ENCODE data around the gene LRRFIP2. TPM values are rescaled to one million over a fixed set of nuclear protein-coding genes. Genes with fewer than 3 reads are reported as not detected.

The LRRFIP2 gene
- total RNA-seq, 1 experiment from 2014 or later: 40.2 TPM

- Histone ChIP-seq H3K4me1 (replicated peaks; ENCODE audit: insufficient read depth) (no peaks in the 10 kb centered on the region), H2AFZ (no peak overlapping the region), H3K27me3 (ENCODE audit: insufficient read depth, low read depth) (no peaks in the 10 kb centered on the region), H3K27ac (no peak overlapping the region), H3K4me3 (no peak overlapping the region), H4K20me1 (ENCODE audit: insufficient read depth) (no peaks in the 10 kb centered on the region), H3K79me2 (ENCODE audit: low read depth) (no peaks in the 10 kb centered on the region), H3K36me3 (ENCODE audit: low read depth) (no peaks in the 10 kb centered on the region), H3K9me3 (ENCODE audit: insufficient read depth, low read depth) (no peaks in the 10 kb centered on the region), H3F3A (ENCODE audit: insufficient read depth, low read depth) (no peaks in the 10 kb centered on the region), H3K4me2 (no peak overlapping the region), H3K9me2 (ENCODE audit: insufficient read depth) (no peaks in the 10 kb centered on the region)
- no TSS peak for BruUV-seq (replicated peaks)
- intact Hi-C loops (cut with micrococcal nuclease; ENCODE audit: unreplicated experiment): no loop called here
- TF ChIP-seq EZH2 (IDR thresholded peaks at IDR 0.05; ENCODE audit: low read depth): no peak
- ChIA-PET CTCF (no interaction called here), POLR2A (ENCODE audit: unreplicated experiment) (no interaction called here)
- no peak for DNase-seq
These were observed 74.0 kb downstream of the LRRFIP2 start for GRCh38 chr3:37100411-37100810.

- ChIA-PET POLR2A (ENCODE audit: unreplicated experiment) (no interaction called here), CTCF (no interaction called here)
- no peaks in the 10 kb centered on the region for H3F3A ChIP-seq (ENCODE audit: insufficient read depth, low read depth)
- H3K4me2 ChIP-seq: no peak overlapping the region
- H3K27ac ChIP-seq: no peak overlapping the region
- TF ChIP-seq CTCF (conservative IDR thresholded peaks at IDR 0.05) (no peak), EZH2 (IDR thresholded peaks at IDR 0.05; ENCODE audit: low read depth) (no peak)
- DNase-seq: no peak
- H3K36me3 ChIP-seq (ENCODE audit: low read depth): no peaks in the 10 kb centered on the region
- H3K9me2 ChIP-seq (ENCODE audit: insufficient read depth): no peaks in the 10 kb centered on the region
- no peak overlapping the region for H2AFZ ChIP-seq
- no peaks in the 10 kb centered on the region for H4K20me1 ChIP-seq (ENCODE audit: insufficient read depth)
- H3K4me3 ChIP-seq: no peak overlapping the region
- no peaks in the 10 kb centered on the region for H3K4me1 ChIP-seq (replicated peaks; ENCODE audit: insufficient read depth)
- no peaks in the 10 kb centered on the region for H3K27me3 ChIP-seq (ENCODE audit: insufficient read depth, low read depth)
- no peaks in the 10 kb centered on the region for H3K79me2 ChIP-seq (ENCODE audit: low read depth)
- intact Hi-C loops (cut with micrococcal nuclease; ENCODE audit: unreplicated experiment): no loop called here
- BruUV-seq (replicated peaks): no TSS peak
- H3K9me3 ChIP-seq (ENCODE audit: insufficient read depth, low read depth): no peaks in the 10 kb centered on the region
These were observed 74.9 kb downstream of the LRRFIP2 start for GRCh38 chr3:37099469-37099868.

GRCh38 chr3:37098884-37099283, 75.5 kb downstream of the LRRFIP2 start:
- no peak overlapping the region for H3K27ac ChIP-seq
- H4K20me1 ChIP-seq (ENCODE audit: insufficient read depth): no peaks in the 10 kb centered on the region
- H3K4me2 ChIP-seq: no peak overlapping the region
- H3K4me3 ChIP-seq: no peak overlapping the region
- H3K79me2 ChIP-seq (ENCODE audit: low read depth): no peaks in the 10 kb centered on the region
- no peak for TF ChIP-seq EZH2 (IDR thresholded peaks at IDR 0.05; ENCODE audit: low read depth)
- TF ChIP-seq CTCF (conservative IDR thresholded peaks at IDR 0.05): no peak
- ChIA-PET POLR2A (ENCODE audit: unreplicated experiment) (no interaction called here), CTCF (no interaction called here)
- H3F3A ChIP-seq (ENCODE audit: insufficient read depth, low read depth): no peaks in the 10 kb centered on the region
- intact Hi-C loops (cut with micrococcal nuclease; ENCODE audit: unreplicated experiment): no loop called here
- no peaks in the 10 kb centered on the region for H3K36me3 ChIP-seq (ENCODE audit: low read depth)
- no TSS peak for BruUV-seq (replicated peaks)
- H3K9me2 ChIP-seq (ENCODE audit: insufficient read depth): no peaks in the 10 kb centered on the region
- H2AFZ ChIP-seq: no peak overlapping the region
- H3K9me3 ChIP-seq (ENCODE audit: insufficient read depth, low read depth): no peaks in the 10 kb centered on the region
- no peaks in the 10 kb centered on the region for H3K27me3 ChIP-seq (ENCODE audit: insufficient read depth, low read depth)
- no peak for DNase-seq
- no peaks in the 10 kb centered on the region for H3K4me1 ChIP-seq (replicated peaks; ENCODE audit: insufficient read depth)

- Histone ChIP-seq H2AFZ (no peak overlapping the region), H4K20me1 (ENCODE audit: insufficient read depth) (no peaks in the 10 kb centered on the region), H3K36me3 (ENCODE audit: low read depth) (no peaks in the 10 kb centered on the region), H3K79me2 (ENCODE audit: low read depth) (no peaks in the 10 kb centered on the region), H3K9me3 (ENCODE audit: insufficient read depth, low read depth) (no peaks in the 10 kb centered on the region), H3K27me3 (ENCODE audit: insufficient read depth, low read depth) (no peaks in the 10 kb centered on the region), H3K27ac (no peak overlapping the region), H3K9me2 (ENCODE audit: insufficient read depth) (no peaks in the 10 kb centered on the region), H3K4me3 (no peak overlapping the region), H3K4me2 (no peak overlapping the region), H3F3A (ENCODE audit: insufficient read depth, low read depth) (no peaks in the 10 kb centered on the region), H3K4me1 (replicated peaks; ENCODE audit: insufficient read depth) (no peaks in the 10 kb centered on the region)
- intact Hi-C loops (cut with micrococcal nuclease; ENCODE audit: unreplicated experiment): no loop called here
- no TSS peak for BruUV-seq (replicated peaks)
- TF ChIP-seq EZH2 (IDR thresholded peaks at IDR 0.05; ENCODE audit: low read depth): no peak
- no peak for TF ChIP-seq CTCF (conservative IDR thresholded peaks at IDR 0.05)
- POLR2A ChIA-PET (ENCODE audit: unreplicated experiment): no interaction called here
- no peak for DNase-seq
- CTCF ChIA-PET: no interaction called here
These were observed 76.6 kb downstream of the LRRFIP2 start for GRCh38 chr3:37097776-37098175.

All from PC-9 (cell line).